NCI-H2227 (cell line): ENCODE data around the gene CFAP97.
"Not testable (repeated sequence)": the region's sequence is repeated elsewhere in the genome, so short reads cannot be mapped to it uniquely, and the experiment has no call there.

Experiments
- DNase-seq: peaks from one replicate; lab custom pipeline; 2025; ENCODE audit not compliant: unreplicated experiment; lab: John Stamatoyannopoulos, UW

Gene CFAP97

DNA sequence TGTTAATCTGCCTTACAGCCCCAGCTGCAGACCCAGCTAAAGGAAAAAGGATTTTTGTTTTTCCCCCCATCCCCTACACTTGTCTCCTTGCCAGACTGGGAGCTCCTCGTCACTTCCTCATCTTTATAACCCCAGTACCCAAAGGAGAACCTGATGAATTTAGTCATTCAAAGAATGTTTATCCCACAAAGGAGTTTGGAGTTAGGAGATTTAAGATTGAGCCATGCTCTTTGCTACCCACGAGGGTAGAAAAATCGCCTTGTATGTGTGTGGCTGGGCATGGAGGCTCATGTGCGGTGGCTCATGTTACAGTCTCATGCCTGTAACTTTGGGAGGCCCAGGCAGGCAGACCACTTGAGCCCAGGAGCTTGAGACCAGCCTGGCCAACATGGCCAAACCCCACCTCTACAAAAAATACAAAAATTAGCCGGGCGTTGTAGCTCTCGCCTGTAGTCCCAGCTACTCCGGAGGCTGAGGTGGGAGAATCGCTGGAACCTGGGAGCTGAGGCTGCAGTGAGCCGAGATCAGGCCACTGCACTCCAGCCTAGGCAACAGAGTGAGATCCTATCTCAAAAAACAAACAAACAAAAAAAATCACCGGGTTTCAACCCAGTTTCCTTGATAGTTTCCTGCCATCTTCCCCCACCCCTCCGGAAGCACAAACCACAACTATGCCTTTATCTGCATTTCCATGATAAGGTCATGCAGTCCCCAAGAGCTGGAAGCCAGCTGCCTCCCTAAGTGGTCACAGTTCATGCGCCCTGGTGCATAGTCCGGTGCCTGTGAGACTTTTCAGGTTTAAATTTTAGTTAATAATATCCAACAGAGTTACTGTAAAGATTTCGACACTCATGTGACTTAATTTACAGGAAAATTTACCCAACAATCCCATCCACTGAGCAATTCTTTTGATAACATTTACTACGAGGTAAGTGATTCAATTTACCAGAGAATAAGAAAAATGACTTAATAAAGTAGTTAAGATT, 1.5 kb downstream of the CFAP97 start:
- DNase-seq: no peak

- DNase-seq: not testable (repeated sequence)
Observed at GRCh38 chr4:185198189-185198588, 5.6 kb downstream of the CFAP97 start.

DNA sequence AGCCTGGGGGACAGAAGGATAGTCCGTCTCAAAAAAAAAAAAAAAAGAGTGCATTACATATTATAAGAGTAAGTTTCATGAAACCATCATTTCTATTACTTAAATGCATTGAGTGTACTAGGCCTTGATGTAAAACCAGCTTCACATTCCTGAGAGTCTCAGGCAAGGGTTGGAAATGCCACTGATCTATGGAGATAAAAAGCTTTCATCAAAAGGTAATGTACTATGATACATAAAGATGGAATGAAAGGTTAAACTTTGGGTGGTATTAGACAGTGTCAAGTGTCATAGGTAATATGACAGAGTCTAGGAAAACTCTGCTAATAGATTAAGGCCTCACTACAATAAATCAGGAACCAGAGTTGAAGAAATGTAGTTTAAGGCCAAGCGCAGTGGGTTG, 7.4 kb downstream of the CFAP97 start:
- DNase-seq: no peak

GRCh38 chr4:185194924-185195888, 8.6 kb downstream of the CFAP97 start:
- DNase-seq: no peak

GRCh38 chr4:185192059-185192458, 11.7 kb downstream of the CFAP97 start:
- no peak for DNase-seq

DNA sequence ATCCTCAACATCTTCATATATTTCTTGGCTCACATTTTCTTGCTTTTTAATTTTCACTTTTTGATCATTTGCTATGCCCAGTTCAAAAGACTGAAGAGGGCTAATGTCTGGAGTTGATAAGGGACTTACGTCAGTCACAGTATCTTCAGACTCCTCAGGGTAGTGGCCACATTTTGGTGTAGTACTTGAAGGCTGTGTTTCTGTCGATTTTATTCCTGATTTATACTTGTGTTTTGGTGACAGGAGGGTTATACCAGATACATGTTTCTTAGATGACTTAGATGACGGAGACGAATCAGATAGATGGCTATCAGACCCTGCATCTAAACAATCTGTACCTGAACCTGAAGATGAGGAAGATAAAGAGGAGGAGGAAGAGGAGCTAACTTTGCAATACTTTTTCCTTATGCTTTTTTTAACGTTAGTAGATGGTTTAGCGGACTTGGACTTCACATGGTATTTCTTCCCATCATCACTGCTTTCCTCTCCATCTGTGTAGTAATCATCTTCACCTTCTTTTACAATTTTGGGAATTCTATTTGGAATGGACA, 13.4 kb downstream of the CFAP97 start:
- no peak for DNase-seq

- DNase-seq: no peak
Observed at GRCh38 chr4:185189606-185190305, 14.0 kb downstream of the CFAP97 start.

GRCh38 chr4:185186769-185187168, 17.0 kb downstream of the CFAP97 start:
- no peak for DNase-seq

DNA sequence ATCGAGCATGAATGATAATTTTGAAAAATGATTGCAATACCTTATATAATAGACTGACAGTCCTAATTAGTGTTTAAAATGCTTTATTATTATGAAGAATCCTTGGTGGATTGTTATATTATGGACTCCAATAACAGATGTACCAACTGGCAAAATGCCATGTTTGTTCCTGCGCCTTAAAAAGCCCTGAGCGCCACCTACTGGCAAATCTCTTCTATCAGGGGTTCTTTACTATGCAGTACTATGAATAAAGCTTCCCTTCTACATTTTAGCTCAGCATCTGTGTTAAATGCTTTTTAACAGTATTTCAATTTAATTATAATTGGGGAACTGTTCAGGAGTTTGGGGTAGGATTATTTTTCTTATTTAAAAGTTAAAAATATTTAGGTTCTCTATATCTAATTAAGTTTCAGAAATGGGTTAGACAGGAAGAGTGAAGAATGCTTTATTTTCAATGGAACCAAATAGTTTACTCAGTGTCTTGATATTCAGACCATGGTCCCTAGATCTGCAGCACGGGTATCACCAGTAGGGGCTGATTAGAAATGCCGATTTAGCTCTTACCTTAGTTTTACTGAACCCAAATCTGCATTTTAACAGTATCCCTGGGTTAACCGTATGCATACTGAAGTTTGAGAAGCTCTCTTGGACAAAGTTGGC, 20.0 kb downstream of the CFAP97 start:
- peak; percentile 88 for DNase-seq

GRCh38 chr4:185182239-185182638, 21.6 kb downstream of the CFAP97 start:
- no peak for DNase-seq

GRCh38 chr4:185179488-185179887, 24.3 kb downstream of the CFAP97 start:
- DNase-seq: no peak

DNA sequence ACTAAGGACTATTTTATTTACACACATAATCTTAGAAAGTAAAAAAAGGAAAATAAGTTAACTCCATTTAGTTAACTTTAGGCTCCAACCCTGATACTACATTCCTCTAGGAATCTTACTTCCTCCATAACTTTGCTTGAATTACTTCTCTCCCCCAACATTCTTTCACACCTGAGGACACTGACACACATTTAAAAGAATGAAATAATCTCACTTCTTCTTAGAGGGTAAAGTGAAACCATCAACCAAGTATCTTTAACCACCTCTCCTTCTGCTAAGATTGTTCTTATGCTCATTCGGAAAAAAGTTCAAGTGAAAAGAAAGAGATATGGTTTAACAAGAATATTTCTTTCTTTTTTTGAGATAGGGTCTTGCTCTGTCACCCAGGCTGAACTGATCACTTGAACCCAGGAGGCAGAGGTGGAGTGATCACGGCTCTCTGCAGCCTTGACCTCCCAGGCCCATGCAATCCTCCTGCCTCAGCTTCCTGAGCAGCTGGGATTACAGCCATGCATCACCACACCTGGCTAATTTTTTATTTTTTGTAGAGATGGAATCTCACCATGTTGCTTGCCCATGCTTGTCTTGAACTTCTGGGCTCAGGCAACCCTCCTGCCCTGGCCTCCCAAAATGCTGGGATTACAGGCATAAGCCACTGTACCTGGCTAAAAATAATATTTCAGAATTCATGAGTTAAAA, 32.3 kb downstream of the CFAP97 start:
- DNase-seq: no peak

DNA sequence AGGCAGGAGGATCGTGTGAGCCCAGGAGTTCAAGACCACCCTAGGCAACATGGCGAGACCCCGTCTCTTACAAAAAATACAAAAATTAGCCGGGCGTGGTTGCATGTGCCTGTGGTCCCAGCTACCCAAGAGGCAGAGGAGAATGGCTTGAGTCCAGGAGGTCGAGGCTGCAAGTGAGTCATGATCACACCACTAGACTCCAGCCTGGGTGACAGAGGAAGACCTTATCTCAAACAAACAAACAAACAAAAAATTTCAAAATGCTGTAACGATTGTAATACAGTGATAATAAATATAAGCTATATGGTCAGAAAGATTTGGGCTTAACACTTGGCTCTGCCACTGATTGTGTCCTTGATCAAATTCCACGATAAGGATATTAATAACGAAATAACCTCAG, 36.6 kb downstream of the CFAP97 start:
- no peak for DNase-seq

- no peak for DNase-seq
Observed at GRCh38 chr4:185165605-185166063, 38.2 kb downstream of the CFAP97 start.

GRCh38 chr4:185151296-185151695, 52.5 kb downstream of the CFAP97 start:
- no peak for DNase-seq

GRCh38 chr4:185149392-185149791, 54.4 kb downstream of the CFAP97 start:
- no peak for DNase-seq

DNA sequence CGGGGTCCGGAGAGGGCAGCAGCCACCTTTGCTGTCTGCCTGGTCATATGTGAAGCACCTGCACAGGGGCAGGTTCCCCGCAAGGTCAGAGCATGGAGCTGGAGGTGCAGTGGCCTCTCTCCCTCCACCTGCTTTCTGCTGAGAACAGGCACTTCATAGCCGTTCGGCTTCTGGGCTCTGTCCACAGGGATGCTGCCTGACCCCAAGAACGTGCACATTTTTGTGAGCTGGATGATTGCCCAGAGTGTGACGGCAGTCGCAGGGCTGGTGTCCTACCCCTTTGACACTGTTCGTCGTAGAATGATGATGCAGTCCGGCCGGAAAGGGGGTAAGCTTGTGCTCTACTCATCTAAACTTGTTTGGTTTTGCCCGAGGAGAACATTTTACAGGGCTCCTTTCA, 58.2 kb downstream of the CFAP97 start:
- DNase-seq: no peak

DNA sequence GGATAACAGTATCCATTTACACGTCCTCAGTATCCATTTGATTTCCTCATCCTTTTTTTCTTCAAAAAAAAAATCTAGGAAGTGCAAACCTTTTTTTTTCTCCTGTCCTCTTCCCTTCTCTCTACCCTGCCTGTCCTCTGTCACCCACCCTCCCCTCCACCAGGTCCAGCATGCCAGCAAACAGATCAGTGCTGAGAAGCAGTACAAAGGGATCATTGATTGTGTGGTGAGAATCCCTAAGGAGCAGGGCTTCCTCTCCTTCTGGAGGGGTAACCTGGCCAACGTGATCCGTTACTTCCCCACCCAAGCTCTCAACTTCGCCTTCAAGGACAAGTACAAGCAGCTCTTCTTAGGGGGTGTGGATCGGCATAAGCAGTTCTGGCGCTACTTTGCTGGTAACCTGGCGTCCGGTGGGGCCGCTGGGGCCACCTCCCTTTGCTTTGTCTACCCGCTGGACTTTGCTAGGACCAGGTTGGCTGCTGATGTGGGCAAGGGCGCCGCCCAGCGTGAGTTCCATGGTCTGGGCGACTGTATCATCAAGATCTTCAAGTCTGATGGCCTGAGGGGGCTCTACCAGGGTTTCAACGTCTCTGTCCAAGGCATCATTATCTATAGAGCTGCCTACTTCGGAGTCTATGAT, 59.1 kb downstream of the CFAP97 start:
- no peak for DNase-seq

DNA sequence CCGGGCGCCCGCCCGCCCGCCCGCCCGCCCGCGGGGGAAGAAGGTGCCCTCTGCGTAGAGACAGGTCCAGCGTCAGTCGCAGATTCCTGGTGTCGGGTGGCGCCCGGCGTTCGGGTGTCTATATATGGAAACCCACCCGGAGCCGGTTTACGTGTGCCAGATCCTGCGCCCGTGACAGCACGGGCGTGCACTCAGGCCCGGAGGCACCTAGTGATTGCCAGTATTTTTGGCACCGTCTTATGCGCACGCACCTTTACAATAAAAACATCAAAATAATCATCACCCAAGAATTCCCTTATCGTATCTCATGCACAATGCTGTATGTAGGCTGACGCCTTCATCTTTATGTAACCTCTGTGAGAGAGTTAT, 60.2 kb downstream of the CFAP97 start:
- peak; percentile 57 for DNase-seq
